ENCODE results near the gene PAF1. TPM values are rescaled to one million over a fixed set of nuclear protein-coding genes. Genes with fewer than 3 reads are reported as not detected.

PAF1 gene
- total RNA-seq, 2 donors from 2014 or later: 31.9 to 41.6 TPM

- Histone ChIP-seq H3K9me3 (no peaks in the 10 kb centered on the region), H3K27ac (peak overlapping the region; percentile 89), H3K4me3 (peak overlapping the region; percentile 59), H3K36me3 (peaks cover 5% of the 10 kb centered on the region), H3K9ac (ENCODE audit: low read depth in 2 of 2, low read length in 2 of 2) (peak overlapping the region; percentile 67 to 81), H3K4me1 (peaks cover 13% of the 10 kb centered on the region), H3K27me3 (peaks cover 15% of the 10 kb centered on the region)
- TF ChIP-seq CTCF (IDR thresholded peaks at IDR 0.05): peak; percentile 11
- intact Hi-C loops (cut with DNase I): no loop called here
- DNase-seq: no peak
Measured at GRCh38 chr19:39412867-39413271, 22.0 kb upstream of the PAF1 start.

- peak; percentile 95 for DNase-seq
- peak within 1 kb of the TSS; percentile 88 to 98 for H3K9ac ChIP-seq (ENCODE audit: low read depth in 2 of 2, low read length in 2 of 2)
- intact Hi-C loops (cut with DNase I): no loop called here
- peak; percentile 82 for TF ChIP-seq CTCF (IDR thresholded peaks at IDR 0.05)
- H3K36me3 ChIP-seq: peaks cover 10% of the 10 kb centered on the region
- H3K4me3 ChIP-seq: peak within 1 kb of the TSS; percentile 59
- H3K9me3 ChIP-seq: no peaks in the 10 kb centered on the region
- peaks cover 15% of the 10 kb centered on the region for H3K27me3 ChIP-seq
- H3K4me1 ChIP-seq: peaks cover 13% of the 10 kb centered on the region
- peak within 1 kb of the TSS; percentile 100 for H3K27ac ChIP-seq
Measured at GRCh38 chr19:39412100-39412866, 21.4 kb upstream of the PAF1 start, which contains the start of gene PLEKHG2. Gene PLEKHG2, plus strand, starts transcription at chr19:39412669. Its CDS starts 1,418 bp downstream, at chr19:39414087.

GRCh38 chr19:39411832-39412099 lies 20.9 kb upstream of the PAF1 start:
- intact Hi-C loops (cut with DNase I): no loop called here
- peaks cover 13% of the 10 kb centered on the region for H3K4me1 ChIP-seq
- peak; percentile 93 for TF ChIP-seq CTCF (IDR thresholded peaks at IDR 0.05)

GRCh38 chr19:39411081-39411831 lies 20.4 kb upstream of the PAF1 start:
- Histone ChIP-seq H3K4me3 (no peak overlapping the region), H3K4me1 (peaks cover 13% of the 10 kb centered on the region), H3K9me3 (no peaks in the 10 kb centered on the region), H3K36me3 (peaks cover 10% of the 10 kb centered on the region), H3K27ac (peak overlapping the region; percentile 100), H3K9ac (ENCODE audit: low read depth in 2 of 2, low read length in 2 of 2) (peak overlapping the region; percentile 88 to 98), H3K27me3 (peaks cover 15% of the 10 kb centered on the region)
- peak; percentile 84 for DNase-seq
- TF ChIP-seq CTCF (IDR thresholded peaks at IDR 0.05): no peak
- intact Hi-C loops (cut with DNase I): no loop called here

More at GRCh38 chr19:39411832-39412099, 20.9 kb upstream of the PAF1 start:
- peak overlapping the region; percentile 100 for H3K27ac ChIP-seq
- H3K9ac ChIP-seq (ENCODE audit: low read depth in 2 of 2, low read length in 2 of 2): peak overlapping the region in 1 of 2 donors; percentile 98
- peaks cover 15% of the 10 kb centered on the region for H3K27me3 ChIP-seq
- H3K9me3 ChIP-seq: no peaks in the 10 kb centered on the region
- peak; percentile 97 for DNase-seq
- H3K4me3 ChIP-seq: no peak overlapping the region
- H3K36me3 ChIP-seq: peaks cover 10% of the 10 kb centered on the region

GRCh38 chr19:39410831-39411080 lies 19.9 kb upstream of the PAF1 start:
- peaks cover 13% of the 10 kb centered on the region for H3K4me1 ChIP-seq
- no peak for TF ChIP-seq CTCF (IDR thresholded peaks at IDR 0.05)
- H3K9me3 ChIP-seq: no peaks in the 10 kb centered on the region
- H3K4me3 ChIP-seq: peak overlapping the region; percentile 96
- peaks cover 15% of the 10 kb centered on the region for H3K27me3 ChIP-seq
- peaks cover 10% of the 10 kb centered on the region for H3K36me3 ChIP-seq
- intact Hi-C loops (cut with DNase I): no loop called here
- no peak for DNase-seq
- H3K9ac ChIP-seq (ENCODE audit: low read depth in 2 of 2, low read length in 2 of 2): peak overlapping the region; percentile 88 to 98
- H3K27ac ChIP-seq: peak overlapping the region; percentile 100
